ENCODE results near the gene SNAI3.

DNA sequence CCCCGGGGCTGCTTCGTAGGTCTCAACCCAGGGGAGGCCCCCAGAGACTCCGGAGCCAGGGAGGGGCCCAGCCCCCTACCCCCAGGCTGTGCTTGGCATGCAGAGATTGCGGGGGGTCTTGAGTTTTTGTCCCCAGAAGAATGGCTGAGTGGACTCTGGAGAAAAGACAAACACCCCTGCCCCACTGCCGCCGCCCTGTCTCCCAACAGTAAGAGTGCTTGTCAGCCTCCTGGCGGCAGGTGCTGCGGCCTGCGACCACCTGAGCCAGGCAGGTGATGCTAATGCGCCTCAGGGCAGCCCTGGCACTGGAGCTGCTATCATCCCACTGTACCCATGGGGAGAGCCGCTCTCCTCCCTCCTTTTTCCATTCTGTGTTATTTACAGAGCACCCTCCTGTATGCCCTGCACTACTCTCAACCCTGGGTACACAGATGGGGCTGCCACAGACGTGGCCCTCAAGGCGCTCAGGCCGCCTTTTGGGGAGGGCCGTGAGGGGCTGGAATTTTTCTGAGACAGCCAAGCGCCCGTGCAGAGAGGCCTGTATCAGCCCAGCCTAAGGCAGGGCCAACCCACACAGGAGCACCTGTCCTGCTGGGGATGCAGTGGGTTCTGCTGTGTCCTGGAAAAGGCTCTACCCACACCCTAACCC lies 50.5 kb downstream of the SNAI3 start:
- TF ChIP-seq, protein P1, sequence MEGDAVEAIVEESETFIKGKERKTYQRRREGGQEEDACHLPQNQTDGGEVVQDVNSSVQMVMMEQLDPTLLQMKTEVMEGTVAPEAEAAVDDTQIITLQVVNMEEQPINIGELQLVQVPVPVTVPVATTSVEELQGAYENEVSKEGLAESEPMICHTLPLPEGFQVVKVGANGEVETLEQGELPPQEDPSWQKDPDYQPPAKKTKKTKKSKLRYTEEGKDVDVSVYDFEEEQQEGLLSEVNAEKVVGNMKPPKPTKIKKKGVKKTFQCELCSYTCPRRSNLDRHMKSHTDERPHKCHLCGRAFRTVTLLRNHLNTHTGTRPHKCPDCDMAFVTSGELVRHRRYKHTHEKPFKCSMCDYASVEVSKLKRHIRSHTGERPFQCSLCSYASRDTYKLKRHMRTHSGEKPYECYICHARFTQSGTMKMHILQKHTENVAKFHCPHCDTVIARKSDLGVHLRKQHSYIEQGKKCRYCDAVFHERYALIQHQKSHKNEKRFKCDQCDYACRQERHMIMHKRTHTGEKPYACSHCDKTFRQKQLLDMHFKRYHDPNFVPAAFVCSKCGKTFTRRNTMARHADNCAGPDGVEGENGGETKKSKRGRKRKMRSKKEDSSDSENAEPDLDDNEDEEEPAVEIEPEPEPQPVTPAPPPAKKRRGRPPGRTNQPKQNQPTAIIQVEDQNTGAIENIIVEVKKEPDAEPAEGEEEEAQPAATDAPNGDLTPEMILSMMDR (conservative IDR thresholded peaks at IDR 0.05; ENCODE audit: low read depth in 2 of 2), result peak in 1 of 2 experiments; percentile 31; a peak in 1 of 4 replicates
- TF ChIP-seq, protein P2, sequence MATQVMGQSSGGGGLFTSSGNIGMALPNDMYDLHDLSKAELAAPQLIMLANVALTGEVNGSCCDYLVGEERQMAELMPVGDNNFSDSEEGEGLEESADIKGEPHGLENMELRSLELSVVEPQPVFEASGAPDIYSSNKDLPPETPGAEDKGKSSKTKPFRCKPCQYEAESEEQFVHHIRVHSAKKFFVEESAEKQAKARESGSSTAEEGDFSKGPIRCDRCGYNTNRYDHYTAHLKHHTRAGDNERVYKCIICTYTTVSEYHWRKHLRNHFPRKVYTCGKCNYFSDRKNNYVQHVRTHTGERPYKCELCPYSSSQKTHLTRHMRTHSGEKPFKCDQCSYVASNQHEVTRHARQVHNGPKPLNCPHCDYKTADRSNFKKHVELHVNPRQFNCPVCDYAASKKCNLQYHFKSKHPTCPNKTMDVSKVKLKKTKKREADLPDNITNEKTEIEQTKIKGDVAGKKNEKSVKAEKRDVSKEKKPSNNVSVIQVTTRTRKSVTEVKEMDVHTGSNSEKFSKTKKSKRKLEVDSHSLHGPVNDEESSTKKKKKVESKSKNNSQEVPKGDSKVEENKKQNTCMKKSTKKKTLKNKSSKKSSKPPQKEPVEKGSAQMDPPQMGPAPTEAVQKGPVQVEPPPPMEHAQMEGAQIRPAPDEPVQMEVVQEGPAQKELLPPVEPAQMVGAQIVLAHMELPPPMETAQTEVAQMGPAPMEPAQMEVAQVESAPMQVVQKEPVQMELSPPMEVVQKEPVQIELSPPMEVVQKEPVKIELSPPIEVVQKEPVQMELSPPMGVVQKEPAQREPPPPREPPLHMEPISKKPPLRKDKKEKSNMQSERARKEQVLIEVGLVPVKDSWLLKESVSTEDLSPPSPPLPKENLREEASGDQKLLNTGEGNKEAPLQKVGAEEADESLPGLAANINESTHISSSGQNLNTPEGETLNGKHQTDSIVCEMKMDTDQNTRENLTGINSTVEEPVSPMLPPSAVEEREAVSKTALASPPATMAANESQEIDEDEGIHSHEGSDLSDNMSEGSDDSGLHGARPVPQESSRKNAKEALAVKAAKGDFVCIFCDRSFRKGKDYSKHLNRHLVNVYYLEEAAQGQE (IDR thresholded peaks at IDR 0.05; ENCODE audit: unreplicated experiment), result no peak
- TF ChIP-seq, protein P3, sequence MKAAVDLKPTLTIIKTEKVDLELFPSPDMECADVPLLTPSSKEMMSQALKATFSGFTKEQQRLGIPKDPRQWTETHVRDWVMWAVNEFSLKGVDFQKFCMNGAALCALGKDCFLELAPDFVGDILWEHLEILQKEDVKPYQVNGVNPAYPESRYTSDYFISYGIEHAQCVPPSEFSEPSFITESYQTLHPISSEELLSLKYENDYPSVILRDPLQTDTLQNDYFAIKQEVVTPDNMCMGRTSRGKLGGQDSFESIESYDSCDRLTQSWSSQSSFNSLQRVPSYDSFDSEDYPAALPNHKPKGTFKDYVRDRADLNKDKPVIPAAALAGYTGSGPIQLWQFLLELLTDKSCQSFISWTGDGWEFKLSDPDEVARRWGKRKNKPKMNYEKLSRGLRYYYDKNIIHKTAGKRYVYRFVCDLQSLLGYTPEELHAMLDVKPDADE (IDR thresholded peaks at IDR 0.05), result no peak
- TF ChIP-seq POLR2AphosphoS5 (IDR thresholded peaks at IDR 0.05; ENCODE audit: low read depth), result no peak
- TF ChIP-seq EZH2 (IDR thresholded peaks at IDR 0.05; ENCODE audit: low read depth, unreplicated experiment), result no peak
- TF ChIP-seq CREB1 (CRISPR knock-in tag; IDR thresholded peaks at IDR 0.05; ENCODE audit: low read depth), result no peak
- no peak for TF ChIP-seq EZH2phosphoT487 (IDR thresholded peaks at IDR 0.05; ENCODE audit: unreplicated experiment)
- TF ChIP-seq ZNF114 (CRISPR knock-in tag; IDR thresholded peaks at IDR 0.05), result no peak
- TF ChIP-seq ZNF331 (CRISPR knock-in tag; IDR thresholded peaks at IDR 0.05; ENCODE audit: low read depth), result no peak
- no peak for TF ChIP-seq JUNB (IDR thresholded peaks at IDR 0.05; ENCODE audit: unreplicated experiment)
- TF ChIP-seq, protein P4, sequence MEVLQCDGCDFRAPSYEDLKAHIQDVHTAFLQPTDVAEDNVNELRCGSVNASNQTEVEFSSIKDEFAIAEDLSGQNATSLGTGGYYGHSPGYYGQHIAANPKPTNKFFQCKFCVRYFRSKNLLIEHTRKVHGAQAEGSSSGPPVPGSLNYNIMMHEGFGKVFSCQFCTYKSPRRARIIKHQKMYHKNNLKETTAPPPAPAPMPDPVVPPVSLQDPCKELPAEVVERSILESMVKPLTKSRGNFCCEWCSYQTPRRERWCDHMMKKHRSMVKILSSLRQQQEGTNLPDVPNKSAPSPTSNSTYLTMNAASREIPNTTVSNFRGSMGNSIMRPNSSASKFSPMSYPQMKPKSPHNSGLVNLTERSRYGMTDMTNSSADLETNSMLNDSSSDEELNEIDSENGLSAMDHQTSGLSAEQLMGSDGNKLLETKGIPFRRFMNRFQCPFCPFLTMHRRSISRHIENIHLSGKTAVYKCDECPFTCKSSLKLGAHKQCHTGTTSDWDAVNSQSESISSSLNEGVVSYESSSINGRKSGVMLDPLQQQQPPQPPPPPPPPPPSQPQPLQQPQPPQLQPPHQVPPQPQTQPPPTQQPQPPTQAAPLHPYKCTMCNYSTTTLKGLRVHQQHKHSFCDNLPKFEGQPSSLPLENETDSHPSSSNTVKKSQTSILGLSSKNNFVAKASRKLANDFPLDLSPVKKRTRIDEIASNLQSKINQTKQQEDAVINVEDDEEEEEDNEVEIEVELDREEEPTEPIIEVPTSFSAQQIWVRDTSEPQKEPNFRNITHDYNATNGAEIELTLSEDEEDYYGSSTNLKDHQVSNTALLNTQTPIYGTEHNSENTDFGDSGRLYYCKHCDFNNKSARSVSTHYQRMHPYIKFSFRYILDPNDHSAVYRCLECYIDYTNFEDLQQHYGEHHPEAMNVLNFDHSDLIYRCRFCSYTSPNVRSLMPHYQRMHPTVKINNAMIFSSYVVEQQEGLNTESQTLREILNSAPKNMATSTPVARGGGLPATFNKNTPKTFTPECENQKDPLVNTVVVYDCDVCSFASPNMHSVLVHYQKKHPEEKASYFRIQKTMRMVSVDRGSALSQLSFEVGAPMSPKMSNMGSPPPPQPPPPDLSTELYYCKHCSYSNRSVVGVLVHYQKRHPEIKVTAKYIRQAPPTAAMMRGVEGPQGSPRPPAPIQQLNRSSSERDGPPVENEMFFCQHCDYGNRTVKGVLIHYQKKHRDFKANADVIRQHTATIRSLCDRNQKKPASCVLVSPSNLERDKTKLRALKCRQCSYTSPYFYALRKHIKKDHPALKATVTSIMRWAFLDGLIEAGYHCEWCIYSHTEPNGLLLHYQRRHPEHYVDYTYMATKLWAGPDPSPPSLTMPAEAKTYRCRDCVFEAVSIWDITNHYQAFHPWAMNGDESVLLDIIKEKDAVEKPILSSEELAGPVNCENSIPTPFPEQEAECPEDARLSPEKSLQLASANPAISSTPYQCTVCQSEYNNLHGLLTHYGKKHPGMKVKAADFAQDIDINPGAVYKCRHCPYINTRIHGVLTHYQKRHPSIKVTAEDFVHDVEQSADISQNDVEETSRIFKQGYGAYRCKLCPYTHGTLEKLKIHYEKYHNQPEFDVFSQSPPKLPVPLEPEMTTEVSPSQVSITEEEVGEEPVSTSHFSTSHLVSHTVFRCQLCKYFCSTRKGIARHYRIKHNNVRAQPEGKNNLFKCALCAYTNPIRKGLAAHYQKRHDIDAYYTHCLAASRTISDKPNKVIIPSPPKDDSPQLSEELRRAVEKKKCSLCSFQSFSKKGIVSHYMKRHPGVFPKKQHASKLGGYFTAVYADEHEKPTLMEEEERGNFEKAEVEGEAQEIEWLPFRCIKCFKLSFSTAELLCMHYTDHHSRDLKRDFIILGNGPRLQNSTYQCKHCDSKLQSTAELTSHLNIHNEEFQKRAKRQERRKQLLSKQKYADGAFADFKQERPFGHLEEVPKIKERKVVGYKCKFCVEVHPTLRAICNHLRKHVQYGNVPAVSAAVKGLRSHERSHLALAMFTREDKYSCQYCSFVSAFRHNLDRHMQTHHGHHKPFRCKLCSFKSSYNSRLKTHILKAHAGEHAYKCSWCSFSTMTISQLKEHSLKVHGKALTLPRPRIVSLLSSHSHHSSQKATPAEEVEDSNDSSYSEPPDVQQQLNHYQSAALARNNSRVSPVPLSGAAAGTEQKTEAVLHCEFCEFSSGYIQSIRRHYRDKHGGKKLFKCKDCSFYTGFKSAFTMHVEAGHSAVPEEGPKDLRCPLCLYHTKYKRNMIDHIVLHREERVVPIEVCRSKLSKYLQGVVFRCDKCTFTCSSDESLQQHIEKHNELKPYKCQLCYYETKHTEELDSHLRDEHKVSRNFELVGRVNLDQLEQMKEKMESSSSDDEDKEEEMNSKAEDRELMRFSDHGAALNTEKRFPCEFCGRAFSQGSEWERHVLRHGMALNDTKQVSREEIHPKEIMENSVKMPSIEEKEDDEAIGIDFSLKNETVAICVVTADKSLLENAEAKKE (CRISPR knock-in tag; IDR thresholded peaks at IDR 0.05), result no peak
- TF ChIP-seq NANOG (IDR thresholded peaks at IDR 0.05; ENCODE audit: borderline replicate concordance), result no peak

Data from GM23338 (cell line).